C4-2B (cell line): ENCODE measurements around the gene NCSTN.
A peak's percentile ranks its signal among the peaks of the same experiment; 100 is the strongest.

Experiments
- H3K27ac ChIP-seq: fragments of 450-650 bp; 2 replicates; pipeline ENCODE4 v1.5.1; 2017
- CTCF ChIP-seq: fragments of 450-650 bp; conservative IDR thresholded peaks from 2 replicates; pipeline ENCODE4 v1.5.1; 2017; ENCODE audit warnings: mild to moderate bottlenecking
- ZFX ChIP-seq: fragments of 450-650 bp; IDR thresholded peaks from 2 replicates; pipeline ENCODE4 v1.6.1; 2017

NCSTN gene

GRCh38 chr1:160338580-160338979, 4.6 kb upstream of the NCSTN start:
- no peak for TF ChIP-seq ZFX
- no peak for TF ChIP-seq CTCF
- H3K27ac ChIP-seq: no peak overlapping the region

- TF ChIP-seq ZFX: no peak
- no peak overlapping the region for H3K27ac ChIP-seq
Measured at GRCh38 chr1:160340146-160340545, 3.0 kb upstream of the NCSTN start.

GRCh38 chr1:160340866-160341265, 2.3 kb upstream of the NCSTN start:
- TF ChIP-seq CTCF (no peak), ZFX (no peak)
- H3K27ac ChIP-seq: no peak overlapping the region

- no peak for TF ChIP-seq CTCF
- 0 out of 2 replicates have a peak, but pooled peaks have one; percentile 10 for TF ChIP-seq ZFX
- H3K27ac ChIP-seq: peak overlapping the region; percentile 89
Measured at GRCh38 chr1:160342526-160342925, 657 bp upstream of the NCSTN start.

- H3K27ac ChIP-seq: no peak overlapping the region
- no peak for TF ChIP-seq CTCF
- no peak for TF ChIP-seq ZFX
Measured at GRCh38 chr1:160344241-160344640, 1.1 kb downstream of the NCSTN start.

- H3K27ac ChIP-seq: no peak overlapping the region
- no peak for TF ChIP-seq CTCF
- no peak for TF ChIP-seq ZFX
Measured at GRCh38 chr1:160344936-160345335, 1.8 kb downstream of the NCSTN start.

- no peak for TF ChIP-seq CTCF
- no peak for TF ChIP-seq ZFX
- H3K27ac ChIP-seq: no peak overlapping the region
Measured at GRCh38 chr1:160346463-160346862, 3.3 kb downstream of the NCSTN start.

GRCh38 chr1:160346958-160347357, 3.8 kb downstream of the NCSTN start:
- H3K27ac ChIP-seq: no peak overlapping the region
- TF ChIP-seq ZFX: no peak

- no peak overlapping the region for H3K27ac ChIP-seq
- no peak for TF ChIP-seq CTCF
Measured at GRCh38 chr1:160351629-160352028, 8.4 kb downstream of the NCSTN start.
